Panc1 (cell line): Measurements from ENCODE around the gene HLCS.

Experiments
- CTCF ChIP-seq: fragments of 450-650 bp; IDR thresholded peaks from 2 replicates; pipeline ENCODE4 v1.5.1; 2017; ENCODE audit warnings: mild to moderate bottlenecking
- POLR2AphosphoS5 ChIP-seq: IDR thresholded peaks from 2 replicates; pipeline ENCODE4 v1.6.1; 2012; ENCODE audit warnings: mild to moderate bottlenecking, low read depth, low read length, moderate library complexity

GRCh38 chr21:36783612-36784374 lies 182.7 kb downstream of the HLCS start:
- no peak for TF ChIP-seq CTCF
- TF ChIP-seq POLR2AphosphoS5: no peak
